ENCODE data around the gene CMPK1.

CMPK1 gene

GRCh38 chr1:47424336-47424982, 90.9 kb downstream of the CMPK1 start:
- peak; percentile 22 for DNase-seq (ENCODE audit: low spot score)
